H9 (cell line): ENCODE measurements around the gene MMP17. TPM values are rescaled to one million over a fixed set of nuclear protein-coding genes. Genes with fewer than 3 reads are reported as not detected.

ENCODE experiments used
- DNase-seq: peaks from one replicate; pipeline ENCODE4 v3.0.0-alpha.2; 2017
- H2AFZ ChIP-seq: one replicate; pipeline ENCODE4 v1.6.1; 2013; ENCODE audit warnings: mild to moderate bottlenecking, low read length, control low read depth, moderate library complexity
- H2AK5ac ChIP-seq: 2 replicates; pipeline ENCODE4 v1.6.1; 2013; ENCODE audit warnings: low read length, control low read depth, mixed read lengths; ENCODE audit not compliant: insufficient read length
- H2BK120ac ChIP-seq: one replicate; pipeline ENCODE4 v1.6.1; 2013; ENCODE audit warnings: low read depth, mild to moderate bottlenecking, low read length, control low read depth, inconsistent platforms; ENCODE audit not compliant: poor library complexity, severe bottlenecking
- H2BK12ac ChIP-seq: 2 replicates; pipeline ENCODE4 v1.6.1; 2013; ENCODE audit warnings: low read length, control low read depth, mixed read lengths, low read depth; ENCODE audit not compliant: insufficient read length
- H2BK15ac ChIP-seq: 2 replicates; pipeline ENCODE4 v1.6.1; 2013; ENCODE audit warnings: low read depth, low read length, control low read depth
- H2BK20ac ChIP-seq: one replicate; pipeline ENCODE4 v1.6.1; 2013; ENCODE audit warnings: low read depth, mild to moderate bottlenecking, low read length, control low read depth, inconsistent platforms; ENCODE audit not compliant: poor library complexity, severe bottlenecking
- H2BK5ac ChIP-seq: 2 replicates; pipeline ENCODE4 v1.6.1; 2013; ENCODE audit warnings: low read length, control low read depth, mixed read lengths; ENCODE audit not compliant: insufficient read length
- H3K14ac ChIP-seq: 2 replicates; pipeline ENCODE4 v1.6.1; 2013; ENCODE audit warnings: low read length, control low read depth; ENCODE audit not compliant: insufficient read depth
- H3K18ac ChIP-seq: 2 replicates; pipeline ENCODE4 v1.6.1; 2013; ENCODE audit warnings: low read depth, mild to moderate bottlenecking, mixed read lengths, low read length, control low read depth; ENCODE audit not compliant: insufficient read length
- H3K23ac ChIP-seq: 2 replicates; pipeline ENCODE4 v1.6.1; 2013; ENCODE audit warnings: low read length, control low read depth, mixed read lengths, low read depth; ENCODE audit not compliant: insufficient read length
- H3K23me2 ChIP-seq: 2 replicates; pipeline ENCODE4 v1.6.1; 2013; ENCODE audit warnings: low read depth, mild to moderate bottlenecking, mixed read lengths, low read length, control low read depth; ENCODE audit not compliant: insufficient read length, poor library complexity, severe bottlenecking
- H3K27ac ChIP-seq: 2 replicates; pipeline ENCODE4 v1.5.1; 2013; ENCODE audit warnings: low read length, control low read depth, mixed read lengths, low read depth; ENCODE audit not compliant: insufficient read length
- H3K27me3 ChIP-seq: 2 replicates; pipeline ENCODE4 v1.6.1; 2013; ENCODE audit warnings: low read length, control low read depth, inconsistent platforms; ENCODE audit not compliant: insufficient read depth
- H3K4ac ChIP-seq: 2 replicates; pipeline ENCODE4 v1.6.1; 2013; ENCODE audit warnings: low read depth, mild to moderate bottlenecking, control low read depth, inconsistent platforms, low read length, moderate library complexity
- H3K4me1 ChIP-seq: 2 replicates; pipeline ENCODE4 v1.6.1; 2013; ENCODE audit warnings: low read length, control low read depth, inconsistent platforms; ENCODE audit not compliant: insufficient read depth
- H3K4me2 ChIP-seq: 2 replicates; pipeline ENCODE4 v1.6.1; 2013; ENCODE audit warnings: low read length, control low read depth, mixed read lengths; ENCODE audit not compliant: insufficient read length, insufficient read depth
- H3K56ac ChIP-seq: 2 replicates; pipeline ENCODE4 v1.6.1; 2013; ENCODE audit warnings: low read depth, mild to moderate bottlenecking, mixed read lengths, low read length, control low read depth; ENCODE audit not compliant: insufficient read length
- H3K79me1 ChIP-seq: 2 replicates; pipeline ENCODE4 v1.6.1; 2013; ENCODE audit warnings: low read depth, mild to moderate bottlenecking, moderate library complexity, low read length, control low read depth, inconsistent platforms; ENCODE audit not compliant: insufficient read depth, poor library complexity, severe bottlenecking
- H3K79me2 ChIP-seq: 2 replicates; pipeline ENCODE4 v1.6.1; 2013; ENCODE audit warnings: low read length, control low read depth, inconsistent platforms; ENCODE audit not compliant: insufficient read depth
- H3K9ac ChIP-seq: 2 replicates; pipeline ENCODE4 v1.6.1; 2013; ENCODE audit warnings: low read length, control low read depth, mixed read lengths; ENCODE audit not compliant: insufficient read length; ENCODE audit errors: extremely low read depth
- H3K9me3 ChIP-seq: one replicate; pipeline ENCODE4 v1.6.1; 2013; ENCODE audit warnings: low read depth, low read length, inconsistent platforms; ENCODE audit not compliant: control insufficient read depth
- H3T11ph ChIP-seq: one replicate; pipeline ENCODE4 v1.6.1; 2013; ENCODE audit warnings: mild to moderate bottlenecking, low read length, control low read depth, inconsistent platforms
- H4K20me1 ChIP-seq: one replicate; pipeline ENCODE4 v1.6.1; 2013; ENCODE audit not compliant: control insufficient read depth, insufficient read length, insufficient read depth
- H4K5ac ChIP-seq: 2 replicates; pipeline ENCODE4 v1.6.1; 2013; ENCODE audit warnings: low read depth, mild to moderate bottlenecking, mixed read lengths, low read length, control low read depth; ENCODE audit not compliant: insufficient read length
- H4K8ac ChIP-seq: replicated peaks from 2 replicates; pipeline ENCODE4 v1.6.1; 2013; ENCODE audit warnings: low read length, control low read depth, mixed read lengths, low read depth; ENCODE audit not compliant: insufficient read length
- H4K91ac ChIP-seq: 2 replicates; pipeline ENCODE4 v1.6.1; 2013; ENCODE audit warnings: low read depth, mild to moderate bottlenecking, moderate library complexity, mixed read lengths, low read length, control low read depth; ENCODE audit not compliant: insufficient read length
- H3K27ac Mint-ChIP-seq, 3 experiments: 2 replicates in 2 of 3; 3 replicates in 1 of 3; pipeline ENCODE4 v1.8.0; 2020 to 2021; ENCODE audit warnings: mixed read lengths in 3 of 3, mild to moderate bottlenecking in 1 of 3, moderate library complexity in 1 of 3
- H3K27me3 Mint-ChIP-seq: 2 replicates; pipeline ENCODE4 v1.8.0; 2021; ENCODE audit warnings: low read depth, mild to moderate bottlenecking, moderate library complexity, mixed read lengths
- H3K36me3 Mint-ChIP-seq, 3 experiments: 2 replicates in 2 of 3; 3 replicates in 1 of 3; pipeline ENCODE4 v1.8.0; 2020 to 2021; ENCODE audit warnings: low read depth in 3 of 3, mixed read lengths in 3 of 3; ENCODE audit not compliant: insufficient read depth in 1 of 3
- H3K4me1 Mint-ChIP-seq, 2 experiments: 2 replicates each; pipeline ENCODE4 v1.8.0; 2020; ENCODE audit warnings: mixed read lengths in 2 of 2
- H3K4me3 Mint-ChIP-seq, 2 experiments: 2 replicates in 1 of 2; 3 replicates in 1 of 2; pipeline ENCODE4 v1.8.0; 2020 to 2021; ENCODE audit warnings: mild to moderate bottlenecking in 2 of 2, mixed read lengths in 2 of 2, moderate library complexity in 1 of 2
- H3K9me3 Mint-ChIP-seq, 2 experiments: 2 replicates in 1 of 2; 3 replicates in 1 of 2; pipeline ENCODE4 v1.8.0; 2020; ENCODE audit warnings: mild to moderate bottlenecking in 2 of 2, mixed read lengths in 2 of 2, moderate library complexity in 1 of 2
- WGBS: extraction: QIAGEN DNeasy Blood & Tissue Kit; methylation state at CpG from one replicate; pipeline ENCODE4 v1.1.7; 2013; ENCODE audit warnings: missing lambda C conversion rate, low lambda C conversion rate, mixed read lengths; ENCODE audit not compliant: insufficient read length; ENCODE audit errors: extremely low coverage; 5-methylcytosine and 5-hydroxymethylcytosine counted together
- total RNA-seq: library from RNA; stranded (reverse); gene quantifications from 2 replicates; pipeline ENCODE4 v1.2.1, GENCODE V29; 2021
- TF ChIP-seq, protein P1 (sequence below): fragments of 200-600 bp; sonication (generic); conservative IDR thresholded peaks from 3 replicates; pipeline ENCODE4 v1.8.0; 2021; ENCODE audit warnings: antibody characterized with exemption, mild to moderate bottlenecking

The MMP17 gene
- total RNA-seq, 1 experiment from 2014 or later, result 14.8 TPM

- Histone ChIP-seq H2BK12ac (no peak overlapping the region), H2BK120ac (no peak overlapping the region), H3K79me1 (no peaks in the 10 kb centered on the region), H3K14ac (no peak overlapping the region), H3K4me2 (no peak overlapping the region), H3K56ac (no peak overlapping the region), H2BK15ac (no peak overlapping the region), H3K9me3 (no peaks in the 10 kb centered on the region), H3K18ac (no peak overlapping the region), H4K91ac (no peak overlapping the region), H2BK20ac (no peak overlapping the region), H4K20me1 (no peaks in the 10 kb centered on the region), H3K4ac (no peak overlapping the region), H3K79me2 (no peaks in the 10 kb centered on the region), H4K8ac (no peak overlapping the region), H3T11ph (no peak overlapping the region), H2BK5ac (no peak overlapping the region), H3K9ac (no peak overlapping the region), H2AK5ac (no peak overlapping the region), H3K23ac (no peak overlapping the region), H3K27ac (no peak overlapping the region), H3K4me1 (no peaks in the 10 kb centered on the region), H3K27me3 (no peaks in the 10 kb centered on the region), H3K23me2 (no peaks in the 10 kb centered on the region), H2AFZ (no peak overlapping the region), H4K5ac (no peak overlapping the region)
- TF ChIP-seq, protein P1, sequence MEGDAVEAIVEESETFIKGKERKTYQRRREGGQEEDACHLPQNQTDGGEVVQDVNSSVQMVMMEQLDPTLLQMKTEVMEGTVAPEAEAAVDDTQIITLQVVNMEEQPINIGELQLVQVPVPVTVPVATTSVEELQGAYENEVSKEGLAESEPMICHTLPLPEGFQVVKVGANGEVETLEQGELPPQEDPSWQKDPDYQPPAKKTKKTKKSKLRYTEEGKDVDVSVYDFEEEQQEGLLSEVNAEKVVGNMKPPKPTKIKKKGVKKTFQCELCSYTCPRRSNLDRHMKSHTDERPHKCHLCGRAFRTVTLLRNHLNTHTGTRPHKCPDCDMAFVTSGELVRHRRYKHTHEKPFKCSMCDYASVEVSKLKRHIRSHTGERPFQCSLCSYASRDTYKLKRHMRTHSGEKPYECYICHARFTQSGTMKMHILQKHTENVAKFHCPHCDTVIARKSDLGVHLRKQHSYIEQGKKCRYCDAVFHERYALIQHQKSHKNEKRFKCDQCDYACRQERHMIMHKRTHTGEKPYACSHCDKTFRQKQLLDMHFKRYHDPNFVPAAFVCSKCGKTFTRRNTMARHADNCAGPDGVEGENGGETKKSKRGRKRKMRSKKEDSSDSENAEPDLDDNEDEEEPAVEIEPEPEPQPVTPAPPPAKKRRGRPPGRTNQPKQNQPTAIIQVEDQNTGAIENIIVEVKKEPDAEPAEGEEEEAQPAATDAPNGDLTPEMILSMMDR, result no peak
- Mint-ChIP-seq H3K27me3 (no peaks in the 10 kb centered on the region), H3K9me3 (no peaks in the 10 kb centered on the region), H3K27ac (peak overlapping the region; percentile 4 to 54 (median 17); a peak in 2 of 7 replicates), H3K4me1 (peaks cover 8 to 9% of the 10 kb centered on the region in 2 experiments), H3K36me3 (peaks cover 30 to 52% (median 42%) of the 10 kb centered on the region in 3 experiments), H3K4me3 (no peak overlapping the region)
- WGBS, result no CpG with 5 or more reads among the region's 20 CpGs
- DNase-seq, result no peak
Measured at GRCh38 chr12:131800594-131801135, 27.5 kb upstream of the MMP17 start.
